Activated B cell treated with CpG ODN at 0.5 μM for 24 hours (primary cell): Measurements from ENCODE around the gene SETX. TPM values are rescaled to one million over a fixed set of nuclear protein-coding genes. Genes with fewer than 3 reads are reported as not detected.

Experiments
- ATAC-seq: fragments of 200-7000 bp; cut with Tn5 transposase; one replicate; pipeline ENCODE4 v1.10.0; 2021; ENCODE audit warnings: low read depth, mild to moderate bottlenecking, moderate library complexity
- CTCF ChIA-PET: fragments of 350-600 bp; sonication (Branson Sonifier 250); formaldehyde crosslinking; loops from one replicate; lab custom pipeline; 2021; ENCODE audit warnings: antibody characterized with exemption; lab: Charles Lee
- POLR2A ChIA-PET: fragments of 350-600 bp; sonication (Branson Sonifier 250); formaldehyde crosslinking; loops from one replicate; lab custom pipeline; 2021; ENCODE audit warnings: antibody characterized with exemption; lab: Charles Lee
- DNase-seq: peaks from one replicate; pipeline ENCODE4 v3.0.0; 2022
- H3K27ac Mint-ChIP-seq: one replicate; pipeline ENCODE4 v1.8.0; 2020; ENCODE audit warnings: mixed read lengths
- H3K27me3 Mint-ChIP-seq: one replicate; pipeline ENCODE4 v1.8.0; 2021; ENCODE audit warnings: mixed read lengths
- H3K36me3 Mint-ChIP-seq: one replicate; pipeline ENCODE4 v1.8.0; 2021; ENCODE audit warnings: low read depth, mixed read lengths
- H3K4me1 Mint-ChIP-seq: one replicate; pipeline ENCODE4 v1.8.0; 2021; ENCODE audit warnings: mixed read lengths
- H3K4me3 Mint-ChIP-seq: one replicate; pipeline ENCODE4 v1.8.0; 2020; ENCODE audit warnings: mild to moderate bottlenecking, mixed read lengths
- H3K9me3 Mint-ChIP-seq: one replicate; pipeline ENCODE4 v1.8.0; 2020; ENCODE audit warnings: mixed read lengths
- intact Hi-C: fragments of 100-400 bp; cut with micrococcal nuclease; formaldehyde crosslinking; loops from one replicate; pipeline ENCODE4 v1.15.1; 2024
- total RNA-seq: library from RNA; stranded (reverse); gene quantifications from 2 replicates; pipeline ENCODE4 v1.2.3, GENCODE V29; 2022
- TF ChIP-seq, protein P1 (sequence below): fragments of 200-600 bp; IDR thresholded peaks from one replicate; pipeline ENCODE4 v1.8.0; 2022; ENCODE audit warnings: antibody characterized with exemption, mild to moderate bottlenecking

Gene SETX
- total RNA-seq, 1 donor from 2014 or later: 109 TPM

DNA sequence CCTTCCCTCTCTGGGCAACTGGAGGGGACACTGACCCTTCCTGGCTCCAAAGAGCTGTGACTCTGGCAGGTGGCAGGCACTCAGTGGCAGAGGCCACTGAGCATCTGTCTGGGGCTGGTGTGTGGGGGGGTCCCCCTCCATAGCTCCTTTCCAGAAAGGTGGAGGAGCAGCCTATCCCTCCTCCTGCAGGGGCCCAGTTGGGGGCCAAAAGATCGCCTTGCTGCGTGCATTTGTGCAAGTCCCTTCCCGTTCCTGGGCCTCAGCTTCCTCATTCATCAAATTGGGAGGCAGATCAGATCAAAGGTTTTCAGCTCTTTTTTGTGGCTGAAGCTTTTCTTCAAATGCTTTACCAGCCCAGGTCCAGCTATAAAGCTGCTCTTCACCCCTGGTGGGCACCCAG lies 115.3 kb downstream of the SETX start:
- Mint-ChIP-seq H3K27me3 (no peaks in the 10 kb centered on the region), H3K4me3 (no peak overlapping the region), H3K27ac (no peak overlapping the region), H3K4me1 (peaks cover 15% of the 10 kb centered on the region), H3K9me3 (no peaks in the 10 kb centered on the region), H3K36me3 (peaks cover 2% of the 10 kb centered on the region)
- ATAC-seq: no peak
- POLR2A ChIA-PET: interaction anchor here (1.1 kb wide), 1 partner anchor 477 kb away, joined by 4 read pairs; no protein-coding TSS in a partner anchor
- TF ChIP-seq, protein P1, sequence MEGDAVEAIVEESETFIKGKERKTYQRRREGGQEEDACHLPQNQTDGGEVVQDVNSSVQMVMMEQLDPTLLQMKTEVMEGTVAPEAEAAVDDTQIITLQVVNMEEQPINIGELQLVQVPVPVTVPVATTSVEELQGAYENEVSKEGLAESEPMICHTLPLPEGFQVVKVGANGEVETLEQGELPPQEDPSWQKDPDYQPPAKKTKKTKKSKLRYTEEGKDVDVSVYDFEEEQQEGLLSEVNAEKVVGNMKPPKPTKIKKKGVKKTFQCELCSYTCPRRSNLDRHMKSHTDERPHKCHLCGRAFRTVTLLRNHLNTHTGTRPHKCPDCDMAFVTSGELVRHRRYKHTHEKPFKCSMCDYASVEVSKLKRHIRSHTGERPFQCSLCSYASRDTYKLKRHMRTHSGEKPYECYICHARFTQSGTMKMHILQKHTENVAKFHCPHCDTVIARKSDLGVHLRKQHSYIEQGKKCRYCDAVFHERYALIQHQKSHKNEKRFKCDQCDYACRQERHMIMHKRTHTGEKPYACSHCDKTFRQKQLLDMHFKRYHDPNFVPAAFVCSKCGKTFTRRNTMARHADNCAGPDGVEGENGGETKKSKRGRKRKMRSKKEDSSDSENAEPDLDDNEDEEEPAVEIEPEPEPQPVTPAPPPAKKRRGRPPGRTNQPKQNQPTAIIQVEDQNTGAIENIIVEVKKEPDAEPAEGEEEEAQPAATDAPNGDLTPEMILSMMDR: no peak
- CTCF ChIA-PET: interaction anchor here (1.0 to 1.9 kb wide), 7 partner anchors 11 to 478 kb away, joined by 3 to 7 read pairs (median 3); no protein-coding TSS in a partner anchor
- intact Hi-C loops: loop anchor here (10.0 kb wide), 1 partner anchor 885 kb away; no protein-coding TSS in a partner anchor
- DNase-seq: no peak

DNA sequence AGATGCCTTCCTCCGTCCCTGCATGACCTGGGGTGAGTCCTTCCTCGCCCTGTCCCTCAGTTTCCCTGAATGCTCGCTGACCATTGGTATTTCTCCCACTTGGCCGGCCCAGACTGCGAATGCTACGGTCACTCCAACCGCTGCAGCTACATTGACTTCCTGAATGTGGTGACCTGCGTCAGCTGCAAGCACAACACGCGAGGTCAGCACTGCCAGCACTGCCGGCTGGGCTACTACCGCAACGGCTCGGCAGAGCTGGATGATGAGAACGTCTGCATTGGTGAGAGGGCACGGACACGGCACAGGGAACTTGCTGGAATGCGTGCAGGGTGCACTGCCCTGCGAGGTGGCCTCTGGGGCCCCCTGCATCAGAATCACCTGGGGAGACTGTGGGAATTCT lies 115.8 kb downstream of the SETX start:
- ChIA-PET CTCF (interaction anchor here (1.0 to 1.9 kb wide), 7 partner anchors 11 to 478 kb away, joined by 3 to 7 read pairs (median 3); no protein-coding TSS in a partner anchor), POLR2A (no interaction called here)
- intact Hi-C loops: loop anchor here (10.0 kb wide), 1 partner anchor 884 kb away; no protein-coding TSS in a partner anchor
- H3K36me3 Mint-ChIP-seq: peaks cover 2% of the 10 kb centered on the region
- H3K27ac Mint-ChIP-seq: no peak overlapping the region
- H3K9me3 Mint-ChIP-seq: no peaks in the 10 kb centered on the region
- ATAC-seq: no peak
- H3K4me1 Mint-ChIP-seq: peaks cover 15% of the 10 kb centered on the region
- no peaks in the 10 kb centered on the region for H3K27me3 Mint-ChIP-seq
- TF ChIP-seq, protein P1: no peak
- no peak overlapping the region for H3K4me3 Mint-ChIP-seq
- DNase-seq: no peak

DNA sequence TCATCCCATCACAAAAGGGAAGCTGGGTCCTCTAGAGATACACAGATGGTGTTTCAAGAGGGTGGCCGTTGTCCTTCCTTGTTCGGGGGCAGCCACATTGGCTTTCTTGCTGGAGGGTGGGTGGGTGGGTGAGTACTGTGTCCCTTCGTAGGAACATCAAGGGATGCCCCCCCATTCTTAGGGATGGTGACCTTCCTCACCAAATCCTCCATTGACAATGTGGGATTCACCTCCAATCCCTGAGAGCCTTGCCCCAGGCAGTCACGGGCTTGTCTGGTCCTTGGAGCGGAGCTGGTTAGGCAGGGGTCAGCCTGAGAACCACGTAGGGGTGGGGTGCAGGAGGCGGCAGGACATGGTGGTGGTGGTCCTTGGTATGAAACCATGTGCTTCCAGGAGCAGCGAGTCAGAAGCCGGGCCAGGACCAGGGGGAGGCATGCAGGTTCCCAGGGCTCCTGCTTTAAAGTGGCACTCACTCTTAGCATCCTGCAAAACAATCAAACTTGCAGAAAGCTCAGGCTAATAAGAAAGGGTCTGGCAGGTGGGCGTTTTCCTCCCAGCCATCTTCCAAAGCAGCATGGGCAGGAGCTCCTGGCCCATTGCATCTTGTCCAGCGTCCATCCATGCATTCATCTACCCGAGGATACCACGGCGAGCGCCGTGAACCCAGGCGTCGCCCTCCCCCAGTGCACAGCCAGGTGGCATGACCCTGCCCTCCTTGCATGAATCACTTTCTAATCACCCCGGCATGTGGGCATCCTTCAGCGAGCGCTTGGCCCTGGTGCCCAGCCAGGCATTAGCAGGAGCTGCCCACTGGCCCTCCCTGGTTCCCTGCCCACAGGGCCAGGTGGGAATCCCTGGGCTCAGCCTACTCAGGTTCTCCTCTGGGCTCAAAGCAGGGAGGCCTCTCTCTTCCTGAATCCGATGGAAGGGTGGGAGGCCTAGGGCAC lies 116.5 kb downstream of the SETX start:
- Mint-ChIP-seq H3K27ac (no peak overlapping the region), H3K4me3 (no peak overlapping the region), H3K36me3 (peaks cover 2% of the 10 kb centered on the region), H3K4me1 (peaks cover 15% of the 10 kb centered on the region), H3K27me3 (no peaks in the 10 kb centered on the region), H3K9me3 (no peaks in the 10 kb centered on the region)
- no peak for ATAC-seq
- no peak for DNase-seq
- TF ChIP-seq, protein P1: no peak
- CTCF ChIA-PET: interaction anchor here (1.0 to 3.5 kb wide), 4 partner anchors 14 to 477 kb away, joined by 3 to 23 read pairs (median 6); no protein-coding TSS in a partner anchor
- POLR2A ChIA-PET: no interaction called here
- intact Hi-C loops: loop anchor here (10.0 kb wide), 1 partner anchor 883 kb away; no protein-coding TSS in a partner anchor

DNA sequence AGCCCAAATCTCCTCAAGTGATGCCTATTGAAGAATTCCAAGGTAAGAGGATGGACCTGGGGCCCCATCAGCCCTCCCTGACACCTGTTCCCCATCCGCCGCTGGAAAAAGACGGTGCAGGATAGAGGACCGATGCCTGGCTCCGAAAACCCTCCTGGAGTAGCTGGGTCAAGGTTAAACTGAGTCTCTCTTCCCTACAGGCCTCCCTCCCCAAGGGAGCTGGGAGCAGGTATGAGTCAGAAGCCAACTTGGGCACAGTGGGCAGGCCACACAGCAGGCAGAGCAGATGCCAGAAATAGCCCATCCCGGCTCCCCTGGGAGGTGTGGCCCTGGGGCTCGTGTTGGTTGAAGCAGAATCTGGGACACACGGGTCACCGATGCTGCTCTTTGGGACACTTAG lies 117.3 kb downstream of the SETX start:
- POLR2A ChIA-PET: no interaction called here

More for the DNA sequence above, 117.3 kb downstream of the SETX start:
- Mint-ChIP-seq H3K4me3 (no peak overlapping the region), H3K9me3 (no peaks in the 10 kb centered on the region), H3K4me1 (peaks cover 9% of the 10 kb centered on the region), H3K27ac (no peak overlapping the region), H3K36me3 (peaks cover 2% of the 10 kb centered on the region), H3K27me3 (no peaks in the 10 kb centered on the region)
- intact Hi-C loops: loop anchor here (10.0 kb wide), 1 partner anchor 883 kb away; no protein-coding TSS in a partner anchor
- ATAC-seq (no peak), DNase-seq (no peak)
- CTCF ChIA-PET: interaction anchor here (1.5 to 3.5 kb wide), 4 partner anchors 15 to 480 kb away, joined by 3 to 23 read pairs (median 6); no protein-coding TSS in a partner anchor
- TF ChIP-seq, protein P1: no peak
